ENCODE measurements around the gene ATP9B. TPM values are rescaled to one million over a fixed set of nuclear protein-coding genes. Genes with fewer than 3 reads are reported as not detected.

The ATP9B gene
- total RNA-seq, 1 experiment from 2014 or later = 20.9 TPM

DNA sequence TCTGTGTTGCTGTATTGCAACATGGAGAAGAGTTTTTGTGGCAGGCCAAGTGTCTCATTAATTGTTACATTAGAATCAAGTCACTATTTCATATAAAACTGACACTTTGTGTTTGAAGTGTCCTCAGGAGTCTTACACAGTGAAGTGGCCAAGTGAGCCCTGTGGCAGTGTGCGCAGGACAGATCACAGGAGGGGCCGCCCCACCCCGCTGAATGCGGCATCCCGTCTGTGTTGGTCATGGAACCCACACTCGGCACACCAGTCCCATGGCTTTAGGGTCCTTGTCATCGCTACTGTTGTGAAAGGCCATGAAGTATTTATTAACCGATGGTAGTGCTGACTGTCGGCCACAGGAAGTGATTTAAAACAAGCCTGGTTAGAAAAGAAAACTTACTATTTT, 181.8 kb downstream of the ATP9B start:
- WGBS (ENCODE audit: extremely low coverage, insufficient read length, low lambda C conversion rate) = no CpG with 5 or more reads among the region's 9 CpGs
- H3K4me1 Mint-ChIP-seq = peaks cover 10 to 18% of the 10 kb centered on the region in 2 experiments

More for the DNA sequence above, 181.8 kb downstream of the ATP9B start:
- no peak overlapping the region for H3T11ph ChIP-seq (ENCODE audit: low read length)
- H3K27me3 ChIP-seq (ENCODE audit: insufficient read depth, low read length) = no peaks in the 10 kb centered on the region
- no peak for DNase-seq
- H3K79me1 ChIP-seq (ENCODE audit: insufficient read depth, low read depth, low read length, poor library complexity, severe bottlenecking) = no peaks in the 10 kb centered on the region
- H3K9ac ChIP-seq (ENCODE audit: extremely low read depth, insufficient read length, low read length) = no peak overlapping the region
- no peaks in the 10 kb centered on the region for H3K9me3 Mint-ChIP-seq
- no peak overlapping the region for H2BK15ac ChIP-seq (ENCODE audit: low read depth, low read length)
- H3K36me3 Mint-ChIP-seq (ENCODE audit: insufficient read depth in 1 of 3, low read depth in 3 of 3) = peaks cover 0 to 7% (median 0%) of the 10 kb centered on the region in 3 experiments; a peak in 1 of 7 replicates
- H3K18ac ChIP-seq (ENCODE audit: insufficient read length, low read depth, low read length) = no peak overlapping the region
- TF ChIP-seq, protein P1, sequence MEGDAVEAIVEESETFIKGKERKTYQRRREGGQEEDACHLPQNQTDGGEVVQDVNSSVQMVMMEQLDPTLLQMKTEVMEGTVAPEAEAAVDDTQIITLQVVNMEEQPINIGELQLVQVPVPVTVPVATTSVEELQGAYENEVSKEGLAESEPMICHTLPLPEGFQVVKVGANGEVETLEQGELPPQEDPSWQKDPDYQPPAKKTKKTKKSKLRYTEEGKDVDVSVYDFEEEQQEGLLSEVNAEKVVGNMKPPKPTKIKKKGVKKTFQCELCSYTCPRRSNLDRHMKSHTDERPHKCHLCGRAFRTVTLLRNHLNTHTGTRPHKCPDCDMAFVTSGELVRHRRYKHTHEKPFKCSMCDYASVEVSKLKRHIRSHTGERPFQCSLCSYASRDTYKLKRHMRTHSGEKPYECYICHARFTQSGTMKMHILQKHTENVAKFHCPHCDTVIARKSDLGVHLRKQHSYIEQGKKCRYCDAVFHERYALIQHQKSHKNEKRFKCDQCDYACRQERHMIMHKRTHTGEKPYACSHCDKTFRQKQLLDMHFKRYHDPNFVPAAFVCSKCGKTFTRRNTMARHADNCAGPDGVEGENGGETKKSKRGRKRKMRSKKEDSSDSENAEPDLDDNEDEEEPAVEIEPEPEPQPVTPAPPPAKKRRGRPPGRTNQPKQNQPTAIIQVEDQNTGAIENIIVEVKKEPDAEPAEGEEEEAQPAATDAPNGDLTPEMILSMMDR (conservative IDR thresholded peaks at IDR 0.05) = no peak
- H3K4me1 ChIP-seq (ENCODE audit: insufficient read depth, low read length) = no peaks in the 10 kb centered on the region
- no peak overlapping the region for H2BK20ac ChIP-seq (ENCODE audit: low read depth, low read length, poor library complexity, severe bottlenecking)
- no peak overlapping the region for H2AFZ ChIP-seq (ENCODE audit: low read length)
- H2BK5ac ChIP-seq (ENCODE audit: insufficient read length, low read length) = no peak overlapping the region
- no peak overlapping the region for H3K56ac ChIP-seq (ENCODE audit: insufficient read length, low read depth, low read length)
- H4K91ac ChIP-seq (ENCODE audit: insufficient read length, low read depth, low read length) = no peak overlapping the region
- no peak overlapping the region for H2AK5ac ChIP-seq (ENCODE audit: insufficient read length, low read length)
- no peak overlapping the region for H4K8ac ChIP-seq (replicated peaks; ENCODE audit: insufficient read length, low read depth, low read length)
- no peaks in the 10 kb centered on the region for H3K27me3 Mint-ChIP-seq (ENCODE audit: low read depth)
- H4K20me1 ChIP-seq (ENCODE audit: control insufficient read depth, insufficient read depth, insufficient read length) = no peaks in the 10 kb centered on the region
- H2BK120ac ChIP-seq (ENCODE audit: low read depth, low read length, poor library complexity, severe bottlenecking) = no peak overlapping the region
- no peak overlapping the region for H3K4me2 ChIP-seq (ENCODE audit: insufficient read depth, insufficient read length, low read length)
- H4K5ac ChIP-seq (ENCODE audit: insufficient read length, low read depth, low read length) = no peak overlapping the region
- no peak overlapping the region for H3K4ac ChIP-seq (ENCODE audit: low read depth, low read length)
- H3K14ac ChIP-seq (ENCODE audit: insufficient read depth, low read length) = no peak overlapping the region
- peak overlapping the region in 2 of 3 experiments; percentile 1 to 35; a peak in 3 of 7 replicates for H3K27ac Mint-ChIP-seq
- no peak overlapping the region for H3K27ac ChIP-seq (ENCODE audit: insufficient read length, low read depth, low read length)
- H3K4me3 Mint-ChIP-seq = no peak overlapping the region
- H3K9me3 ChIP-seq (ENCODE audit: control insufficient read depth, low read depth, low read length) = no peaks in the 10 kb centered on the region
- H3K23me2 ChIP-seq (ENCODE audit: insufficient read length, low read depth, low read length, poor library complexity, severe bottlenecking) = no peaks in the 10 kb centered on the region
- no peak overlapping the region for H3K23ac ChIP-seq (ENCODE audit: insufficient read length, low read depth, low read length)
- H3K79me2 ChIP-seq (ENCODE audit: insufficient read depth, low read length) = no peaks in the 10 kb centered on the region
- H2BK12ac ChIP-seq (ENCODE audit: insufficient read length, low read depth, low read length) = no peak overlapping the region
